C4-2B (cell line): ENCODE data around the gene TRHDE.

ENCODE experiments used
- ZFX ChIP-seq: fragments of 450-650 bp; IDR thresholded peaks from 2 replicates; pipeline ENCODE4 v1.6.1; 2017
- TF ChIP-seq, protein P1 (sequence below): fragments of 450-650 bp; conservative IDR thresholded peaks from 2 replicates; pipeline ENCODE4 v1.5.1; 2017; ENCODE audit warnings: mild to moderate bottlenecking

DNA sequence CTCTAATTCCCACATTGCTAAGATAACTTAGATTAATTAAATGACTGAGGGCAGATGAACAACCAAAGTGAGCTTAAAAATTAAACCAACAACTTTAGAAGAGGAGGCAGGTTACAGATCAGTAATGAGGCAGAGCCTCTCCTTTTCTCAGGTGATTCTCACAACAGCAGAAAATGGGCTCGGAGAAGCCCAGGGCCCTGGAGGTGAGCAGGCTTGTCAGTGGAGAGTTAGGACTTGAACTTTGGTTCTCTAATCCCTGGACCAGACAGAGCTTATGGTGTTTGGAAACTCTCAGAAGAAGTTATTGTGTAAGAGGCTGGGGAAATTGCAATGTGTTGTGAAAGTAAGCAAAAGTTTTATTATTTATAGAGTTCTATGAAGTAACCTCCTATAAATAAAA, 2.8 kb downstream of the TRHDE start:
- TF ChIP-seq, protein P1, sequence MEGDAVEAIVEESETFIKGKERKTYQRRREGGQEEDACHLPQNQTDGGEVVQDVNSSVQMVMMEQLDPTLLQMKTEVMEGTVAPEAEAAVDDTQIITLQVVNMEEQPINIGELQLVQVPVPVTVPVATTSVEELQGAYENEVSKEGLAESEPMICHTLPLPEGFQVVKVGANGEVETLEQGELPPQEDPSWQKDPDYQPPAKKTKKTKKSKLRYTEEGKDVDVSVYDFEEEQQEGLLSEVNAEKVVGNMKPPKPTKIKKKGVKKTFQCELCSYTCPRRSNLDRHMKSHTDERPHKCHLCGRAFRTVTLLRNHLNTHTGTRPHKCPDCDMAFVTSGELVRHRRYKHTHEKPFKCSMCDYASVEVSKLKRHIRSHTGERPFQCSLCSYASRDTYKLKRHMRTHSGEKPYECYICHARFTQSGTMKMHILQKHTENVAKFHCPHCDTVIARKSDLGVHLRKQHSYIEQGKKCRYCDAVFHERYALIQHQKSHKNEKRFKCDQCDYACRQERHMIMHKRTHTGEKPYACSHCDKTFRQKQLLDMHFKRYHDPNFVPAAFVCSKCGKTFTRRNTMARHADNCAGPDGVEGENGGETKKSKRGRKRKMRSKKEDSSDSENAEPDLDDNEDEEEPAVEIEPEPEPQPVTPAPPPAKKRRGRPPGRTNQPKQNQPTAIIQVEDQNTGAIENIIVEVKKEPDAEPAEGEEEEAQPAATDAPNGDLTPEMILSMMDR: no peak
- TF ChIP-seq ZFX: no peak
